ENCODE results near the gene TRAPPC14. TPM values are rescaled to one million over a fixed set of nuclear protein-coding genes. Genes with fewer than 3 reads are reported as not detected.

Gene TRAPPC14
- total and polyA plus RNA-seq, 8 donors, result 5.1 to 34.6 (median 10.4) TPM

DNA sequence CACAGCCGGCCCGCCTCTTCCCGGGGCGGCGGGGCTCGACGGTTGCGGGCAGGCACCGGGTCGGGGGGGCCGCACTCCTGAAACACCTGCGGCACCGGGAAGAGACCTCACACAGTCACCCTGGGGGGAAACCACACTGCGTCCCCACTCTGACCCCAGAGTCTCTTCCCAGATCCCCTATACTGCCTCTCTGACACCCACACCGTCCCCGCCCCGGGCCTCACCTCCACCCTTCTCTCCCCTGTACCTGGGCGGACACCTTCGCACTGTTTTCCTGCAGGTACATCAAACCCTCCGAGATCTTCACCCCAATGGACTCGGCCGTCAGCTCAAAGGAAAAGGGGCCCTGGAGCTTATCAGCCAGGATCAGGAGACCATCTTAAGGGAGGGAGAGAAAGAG lies 13.3 kb upstream of the TRAPPC14 start:
- Histone ChIP-seq H3K4me1 (peaks cover 0 to 10% (median 0%) of the 10 kb centered on the region in 3 donors), H3K27ac (no peak overlapping the region), H3K36me3 (no peaks in the 10 kb centered on the region), H3K4me3 (peak overlapping the region in 2 of 4 donors; percentile 29 to 47), H3K27me3 (no peaks in the 10 kb centered on the region), H3K9me3 (no peaks in the 10 kb centered on the region)
- FAIRE-seq (no peak), DNase-seq (no peak), ATAC-seq (no peak)
- WGBS, 2 donors, result 31 to 40% methylated on average over 18 to 22 of the region's 22 CpGs
- TF ChIP-seq, protein P1, sequence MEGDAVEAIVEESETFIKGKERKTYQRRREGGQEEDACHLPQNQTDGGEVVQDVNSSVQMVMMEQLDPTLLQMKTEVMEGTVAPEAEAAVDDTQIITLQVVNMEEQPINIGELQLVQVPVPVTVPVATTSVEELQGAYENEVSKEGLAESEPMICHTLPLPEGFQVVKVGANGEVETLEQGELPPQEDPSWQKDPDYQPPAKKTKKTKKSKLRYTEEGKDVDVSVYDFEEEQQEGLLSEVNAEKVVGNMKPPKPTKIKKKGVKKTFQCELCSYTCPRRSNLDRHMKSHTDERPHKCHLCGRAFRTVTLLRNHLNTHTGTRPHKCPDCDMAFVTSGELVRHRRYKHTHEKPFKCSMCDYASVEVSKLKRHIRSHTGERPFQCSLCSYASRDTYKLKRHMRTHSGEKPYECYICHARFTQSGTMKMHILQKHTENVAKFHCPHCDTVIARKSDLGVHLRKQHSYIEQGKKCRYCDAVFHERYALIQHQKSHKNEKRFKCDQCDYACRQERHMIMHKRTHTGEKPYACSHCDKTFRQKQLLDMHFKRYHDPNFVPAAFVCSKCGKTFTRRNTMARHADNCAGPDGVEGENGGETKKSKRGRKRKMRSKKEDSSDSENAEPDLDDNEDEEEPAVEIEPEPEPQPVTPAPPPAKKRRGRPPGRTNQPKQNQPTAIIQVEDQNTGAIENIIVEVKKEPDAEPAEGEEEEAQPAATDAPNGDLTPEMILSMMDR (IDR thresholded peaks at IDR 0.05), result no peak
- intact Hi-C loops (cut with DNase I), result no loop called here

DNA sequence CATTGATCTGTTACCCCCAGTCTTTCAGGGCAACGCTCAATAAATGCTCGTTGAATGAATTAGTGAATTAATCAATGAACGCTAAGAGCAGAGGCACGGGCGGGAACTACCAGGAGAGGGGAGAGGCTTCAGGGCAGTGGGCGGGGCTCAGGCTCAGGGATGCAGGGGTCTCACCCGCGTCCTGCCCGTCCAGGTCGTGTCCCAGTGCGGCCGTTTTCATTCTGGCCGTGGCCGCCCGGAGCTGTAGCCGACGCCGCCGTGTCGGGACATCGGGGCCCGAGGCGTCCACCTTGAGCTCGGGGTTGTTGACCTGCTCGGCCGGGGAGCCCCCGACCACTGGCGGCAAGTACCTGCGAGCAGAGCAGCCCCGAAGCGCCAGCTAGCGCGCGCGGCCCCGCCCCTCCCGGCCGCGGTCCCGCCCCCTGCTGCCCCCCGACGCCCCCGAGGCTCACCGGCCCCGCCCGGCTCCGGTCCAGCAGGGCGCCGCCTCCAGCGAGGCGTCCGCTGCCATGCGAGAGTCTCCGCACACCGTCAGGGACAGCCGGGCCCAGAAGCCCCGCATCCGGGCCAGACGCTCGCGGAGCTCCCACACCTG lies 12.7 kb upstream of the TRAPPC14 start:
- intact Hi-C loops (cut with DNase I), result no loop called here
- Histone ChIP-seq H3K27ac (no peak overlapping the region), H3K27me3 (no peaks in the 10 kb centered on the region), H3K9me3 (no peaks in the 10 kb centered on the region), H3K4me3 (peak overlapping the region; percentile 8 to 47 (median 24)), H3K4me1 (peaks cover 0 to 10% (median 0%) of the 10 kb centered on the region in 3 donors), H3K36me3 (no peaks in the 10 kb centered on the region)
- 4% methylated on average over 33 to 61 of the region's 61 CpGs for WGBS, 2 donors
- TF ChIP-seq, protein P1 (IDR thresholded peaks at IDR 0.05), result no peak
- FAIRE-seq, result no peak
- ATAC-seq, result peak in 3 of 4 donors; percentile 29 to 50 (median 45)
- peak in 3 of 6 donors; percentile 36 to 67 (median 66) for DNase-seq

DNA sequence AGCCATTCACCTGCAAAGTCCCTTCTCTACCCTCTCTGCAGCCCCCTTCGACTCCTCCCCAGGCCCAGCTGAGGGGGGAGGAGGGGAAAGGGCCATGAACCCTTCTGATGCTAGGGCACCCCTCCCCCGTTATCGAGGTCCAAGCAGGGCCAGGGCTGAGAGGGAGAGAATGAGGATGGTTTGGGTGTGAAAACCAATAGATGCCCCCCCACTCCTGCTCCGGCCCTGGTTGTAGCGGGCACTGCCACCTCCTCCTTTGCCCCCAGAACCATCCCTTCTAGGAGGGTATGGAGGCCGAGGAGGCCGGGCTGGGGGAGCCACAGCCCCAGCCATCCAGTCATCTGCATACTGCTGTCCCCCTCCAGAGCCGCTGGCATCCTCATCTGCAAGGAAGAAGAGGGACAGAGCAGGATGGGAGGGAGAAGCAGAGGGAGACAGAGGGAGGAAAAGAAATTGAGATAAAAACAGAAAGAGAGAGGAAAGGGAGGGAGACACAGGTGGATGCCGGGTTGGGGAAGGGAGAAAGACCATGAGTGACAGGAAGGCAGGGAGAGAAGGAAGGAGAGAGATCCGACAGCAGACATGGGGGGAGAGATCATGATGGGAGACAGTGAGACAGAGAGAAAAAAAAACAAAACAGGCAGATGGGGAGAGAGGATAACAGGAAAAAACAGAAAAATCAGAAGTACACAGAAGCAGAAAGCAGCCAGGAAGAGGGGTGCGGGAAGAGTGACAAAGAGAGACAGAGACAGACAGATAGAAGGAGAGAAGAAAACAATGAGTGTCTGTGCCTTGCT lies 11.8 kb upstream of the TRAPPC14 start:
- Histone ChIP-seq H3K27ac (no peak overlapping the region), H3K4me3 (no peak overlapping the region), H3K9me3 (no peaks in the 10 kb centered on the region), H3K27me3 (no peaks in the 10 kb centered on the region), H3K36me3 (no peaks in the 10 kb centered on the region), H3K4me1 (peaks cover 0 to 10% (median 0%) of the 10 kb centered on the region in 3 donors)
- FAIRE-seq, result no peak
- TF ChIP-seq, protein P1 (IDR thresholded peaks at IDR 0.05), result no peak
- intact Hi-C loops (cut with DNase I), result no loop called here
- ATAC-seq, result no peak
- 74 to 78% methylated on average over 11 of the region's 11 CpGs for WGBS, 2 donors
- DNase-seq, result peak in 1 of 6 donors; percentile 43

DNA sequence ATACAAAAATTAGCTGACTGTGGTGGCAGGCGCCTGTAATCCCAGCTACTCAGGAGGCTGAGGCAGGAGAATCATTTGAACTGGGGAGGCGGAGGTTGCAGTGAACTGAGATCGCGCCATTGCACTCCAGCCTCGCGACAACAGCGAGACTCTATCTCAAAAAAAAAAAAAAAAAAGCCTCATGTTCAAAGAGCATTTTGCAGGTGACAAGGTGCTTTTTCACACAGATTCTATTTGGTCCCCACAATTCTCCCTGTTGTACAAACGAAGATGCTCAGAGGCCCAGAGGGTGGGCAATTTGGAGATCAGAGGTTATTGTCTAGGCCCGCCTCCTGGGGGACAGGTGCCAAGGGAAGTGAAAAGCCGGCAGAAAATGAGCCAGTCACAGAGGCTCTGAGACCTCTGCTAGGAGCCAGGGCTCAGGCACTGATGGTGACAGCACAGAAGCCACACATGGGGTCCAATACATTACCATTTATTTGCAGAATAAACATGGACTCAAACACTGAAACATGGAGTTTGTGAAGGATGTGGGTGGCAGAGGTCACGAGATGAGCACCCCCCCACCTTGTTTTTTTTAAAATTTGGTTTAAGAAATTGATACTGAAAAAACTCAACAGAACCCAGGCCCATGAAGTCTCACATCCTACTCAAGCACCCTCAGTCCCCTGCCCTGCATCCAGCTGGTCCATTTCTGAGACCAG lies 10.8 kb upstream of the TRAPPC14 start:
- TF ChIP-seq, protein P1 (IDR thresholded peaks at IDR 0.05), result no peak
- WGBS, 2 donors, result 81 to 86% methylated on average over 11 of the region's 11 CpGs
- Histone ChIP-seq H3K27me3 (no peaks in the 10 kb centered on the region), H3K27ac (no peak overlapping the region), H3K4me1 (peaks cover 0 to 10% (median 0%) of the 10 kb centered on the region in 3 donors), H3K36me3 (no peaks in the 10 kb centered on the region), H3K4me3 (no peak overlapping the region), H3K9me3 (no peaks in the 10 kb centered on the region)
- intact Hi-C loops (cut with DNase I), result no loop called here
- ATAC-seq (no peak), DNase-seq (peak in 1 of 6 donors; percentile 29), FAIRE-seq (no peak)
